ENCODE measurements around the gene PARP3.

- TF ChIP-seq CTCF (IDR thresholded peaks at IDR 0.05) (no peak), POLR2A (IDR thresholded peaks at IDR 0.05) (no peak)
Observed at GRCh38 chr3:51978143-51978502, 36.0 kb downstream of the PARP3 start.

All from uterus (tissue), 2 donors.